Upper lobe of left lung (tissue), 6 donors: Measurements from ENCODE around the gene UBASH3A. TPM values are rescaled to one million over a fixed set of nuclear protein-coding genes. Genes with fewer than 3 reads are reported as not detected.

ENCODE experiments used
- ATAC-seq, 2 donors: fragments of 200-7000 bp; cut with Tn5 transposase; one replicate each; pipeline ENCODE4 v1.9.1; 2022; ENCODE audit warnings: mild to moderate bottlenecking in 2 of 2, moderate library complexity in 2 of 2; ENCODE audit not compliant: low FRiP score in 2 of 2
- DNase-seq, 2 donors: peaks; one replicate each; pipeline ENCODE4 v3.0.0-alpha.2; 2019 to 2020
- H3K27ac ChIP-seq, 4 donors: fragments of 200-600 bp; sonication (generic); one replicate each; pipeline ENCODE4 v1.5.1; 2016 to 2019
- H3K27me3 ChIP-seq, 4 donors: fragments of 200-600 bp; sonication (generic); one replicate each; pipeline ENCODE4 v1.5.1; 2017 to 2019
- H3K36me3 ChIP-seq, 4 donors: fragments of 200-600 bp; sonication (generic); one replicate each; pipeline ENCODE4 v1.5.1; 2016 to 2019
- H3K4me1 ChIP-seq, 4 donors: fragments of 200-600 bp; sonication (generic); one replicate each; pipeline ENCODE4 v1.5.1; 2018 to 2019
- H3K4me3 ChIP-seq, 4 donors: fragments of 200-600 bp; sonication (generic); one replicate each; pipeline ENCODE4 v1.5.1; 2017 to 2019; ENCODE audit warnings: mild to moderate bottlenecking in 2 of 4, moderate library complexity in 1 of 4
- H3K9me3 ChIP-seq, 4 donors: fragments of 200-600 bp; sonication (generic); one replicate each; pipeline ENCODE4 v1.5.1; 2018 to 2019
- CTCF ChIP-seq, 6 experiments: fragments of 450-650 bp in 4 of 6; fragments of 200-600 bp in 2 of 6; sonication (generic) in 2 of 6; IDR thresholded peaks; one replicate each; pipeline ENCODE4 v1.5.1; 2016 to 2019; ENCODE audit warnings: antibody characterized with exemption in 6 of 6
- EP300 ChIP-seq, 4 donors: sonication (generic); formaldehyde crosslinking; IDR thresholded peaks; one replicate each; pipeline ENCODE4 v1.5.1; 2017; ENCODE audit warnings: antibody characterized with exemption in 4 of 4, control low read depth in 2 of 4
- POLR2A ChIP-seq, 4 donors: fragments of 450-650 bp; IDR thresholded peaks; one replicate each; pipeline ENCODE4 v1.5.1; 2016 to 2017; ENCODE audit warnings: antibody characterized with exemption in 4 of 4, mild to moderate bottlenecking in 2 of 4
- POLR2AphosphoS5 ChIP-seq, 2 donors: sonication (generic); formaldehyde crosslinking; IDR thresholded peaks; one replicate each; pipeline ENCODE4 v1.5.1; 2017; ENCODE audit warnings: antibody characterized with exemption in 2 of 2
- WGBS, 2 donors: methylation state at CpG; one replicate each; pipeline ENCODE4 v1.1.5; 2017 to 2018; 5-methylcytosine and 5-hydroxymethylcytosine counted together
- total RNA-seq, 6 donors: library from RNA; depleted of rRNA in 4 of 6; stranded (reverse); fragments of >200 nt in 4 of 6; gene quantifications; one replicate each; pipeline versions ENCODE4 v1.1.0 to v1.2.1, GENCODE V29; 2016 to 2021
- donor health status: DM: no; HTN: no; CAD: no; lungs with moderate emphysema.
- donor health status: DM: no; HTN: yes; CAD: no; lungs with severe emphysema.

The UBASH3A gene
- total RNA-seq, 6 donors from 2014 or later: 1.4 to 7.3 (median 2.9) TPM; not detected in 1

- H3K4me1 ChIP-seq: peaks cover 9 to 25% (median 14%) of the 10 kb centered on the region in 4 donors
- 62 to 68% methylated on average over 17 of the region's 17 CpGs for WGBS, 2 donors
- H3K9me3 ChIP-seq: no peaks in the 10 kb centered on the region
- no peaks in the 10 kb centered on the region for H3K36me3 ChIP-seq
- H3K27me3 ChIP-seq: no peaks in the 10 kb centered on the region
- ATAC-seq (peak in 1 of 2 donors; percentile 22), DNase-seq (peak in 1 of 2 donors; percentile 62)
- H3K4me3 ChIP-seq: no peak overlapping the region
- no peak for TF ChIP-seq EP300 (IDR thresholded peaks at IDR 0.05)
- no peak for TF ChIP-seq POLR2AphosphoS5 (IDR thresholded peaks at IDR 0.05)
- TF ChIP-seq CTCF (IDR thresholded peaks at IDR 0.05): no peak
- no peak for TF ChIP-seq POLR2A (IDR thresholded peaks at IDR 0.05)
- H3K27ac ChIP-seq: no peak overlapping the region
These were observed 60.3 kb downstream of the UBASH3A start for GRCh38 chr21:42463861-42464515.

GRCh38 chr21:42465008-42465802 lies 61.5 kb downstream of the UBASH3A start:
- WGBS, 2 donors: 31 to 43% methylated on average over 8 of the region's 8 CpGs
- Histone ChIP-seq H3K9me3 (no peaks in the 10 kb centered on the region), H3K27me3 (no peaks in the 10 kb centered on the region), H3K4me1 (peaks cover 9 to 25% (median 14%) of the 10 kb centered on the region in 4 donors), H3K36me3 (no peaks in the 10 kb centered on the region), H3K4me3 (no peak overlapping the region), H3K27ac (no peak overlapping the region)
- no peak for TF ChIP-seq EP300 (IDR thresholded peaks at IDR 0.05)
- TF ChIP-seq POLR2AphosphoS5 (IDR thresholded peaks at IDR 0.05): no peak
- no peak for TF ChIP-seq CTCF (IDR thresholded peaks at IDR 0.05)
- no peak for TF ChIP-seq POLR2A (IDR thresholded peaks at IDR 0.05)
- DNase-seq (peak in 1 of 2 donors; percentile 21), ATAC-seq (no peak)

GRCh38 chr21:42465803-42466127 lies 62.1 kb downstream of the UBASH3A start:
- 72 to 74% methylated on average over 2 to 3 of the region's 3 CpGs for WGBS, 2 donors
- ATAC-seq: no peak
- no peak for TF ChIP-seq EP300 (IDR thresholded peaks at IDR 0.05)
- no peak for TF ChIP-seq POLR2AphosphoS5 (IDR thresholded peaks at IDR 0.05)
- no peak for TF ChIP-seq CTCF (IDR thresholded peaks at IDR 0.05)
- TF ChIP-seq POLR2A (IDR thresholded peaks at IDR 0.05): no peak
- peaks cover 9 to 25% (median 14%) of the 10 kb centered on the region in 4 donors for H3K4me1 ChIP-seq
- no peak for DNase-seq
- no peaks in the 10 kb centered on the region for H3K36me3 ChIP-seq
- H3K27ac ChIP-seq: no peak overlapping the region
- H3K9me3 ChIP-seq: no peaks in the 10 kb centered on the region
- H3K27me3 ChIP-seq: no peaks in the 10 kb centered on the region
- no peak overlapping the region for H3K4me3 ChIP-seq

GRCh38 chr21:42466700-42467099 lies 63.0 kb downstream of the UBASH3A start:
- peak in 1 of 2 donors; percentile 14 for DNase-seq
- ATAC-seq: no peak
- 86 to 87% methylated on average over 10 of the region's 10 CpGs for WGBS, 2 donors
- no peaks in the 10 kb centered on the region for H3K36me3 ChIP-seq
- no peak overlapping the region for H3K4me3 ChIP-seq
- no peaks in the 10 kb centered on the region for H3K9me3 ChIP-seq
- H3K27ac ChIP-seq: no peak overlapping the region
- H3K4me1 ChIP-seq: peaks cover 9 to 25% (median 14%) of the 10 kb centered on the region in 4 donors
- no peak for TF ChIP-seq EP300 (IDR thresholded peaks at IDR 0.05)
- TF ChIP-seq CTCF (IDR thresholded peaks at IDR 0.05): no peak
- no peak for TF ChIP-seq POLR2AphosphoS5 (IDR thresholded peaks at IDR 0.05)
- no peak for TF ChIP-seq POLR2A (IDR thresholded peaks at IDR 0.05)
- no peaks in the 10 kb centered on the region for H3K27me3 ChIP-seq
